HK-2 (cell line): Measurements from ENCODE around the gene LBP.
"Not testable (repeated sequence)": the region's sequence is repeated elsewhere in the genome, so short reads cannot be mapped to it uniquely, and the experiment has no call there.

Source experiments
- DNase-seq: peaks from one replicate; pipeline ENCODE4 v3.0.0-alpha.2; 2018; ENCODE audit not compliant: unreplicated experiment

Gene LBP

DNA sequence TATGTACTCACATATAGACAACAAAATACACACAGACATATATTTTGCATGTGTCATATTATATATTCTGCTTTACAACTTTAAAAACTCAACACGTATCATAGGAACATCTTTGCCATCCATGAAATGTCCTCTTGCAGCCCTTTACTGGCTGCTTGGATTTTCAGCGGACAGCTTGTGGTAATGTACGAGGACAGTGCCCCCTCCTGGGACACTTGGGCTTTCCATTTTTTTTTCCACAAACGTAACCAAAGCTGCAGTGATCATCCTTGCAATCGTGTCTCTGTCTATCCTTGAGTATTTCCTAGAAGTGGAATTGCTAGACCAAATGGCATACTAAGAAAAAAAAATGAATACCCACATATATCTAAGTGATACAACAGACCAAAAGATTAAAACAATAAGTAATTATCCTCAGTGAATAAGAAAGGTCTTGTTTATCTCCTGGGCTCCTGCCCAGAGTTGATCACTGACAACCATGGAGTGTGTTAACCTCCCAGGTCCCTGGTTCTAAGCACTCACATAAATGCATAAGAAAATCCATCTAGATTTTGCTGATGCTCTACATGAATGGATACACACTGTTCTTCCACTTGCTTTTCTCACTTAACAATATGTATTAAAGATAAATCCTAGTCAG, 24.2 kb upstream of the LBP start:
- DNase-seq = peak; percentile 25

DNA sequence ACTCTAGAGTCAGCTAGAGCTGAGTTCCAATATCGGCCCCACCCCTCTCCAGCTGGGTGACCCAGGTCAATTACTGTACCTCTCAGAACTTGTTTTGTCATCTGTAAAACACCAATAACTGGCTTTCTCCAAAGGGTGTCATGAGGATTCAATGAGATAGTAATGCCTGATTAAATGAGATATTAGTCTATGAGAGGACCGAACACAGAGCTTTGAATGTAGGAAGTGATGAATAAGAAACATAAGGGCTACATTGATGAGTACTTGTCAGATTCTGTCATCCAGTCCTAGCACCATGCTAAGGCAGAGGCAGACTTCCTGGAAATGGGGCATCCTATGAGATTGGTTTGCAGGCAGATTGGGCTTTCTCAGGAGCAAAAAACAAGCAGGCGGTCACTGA, 22.1 kb upstream of the LBP start:
- no peak for DNase-seq

DNA sequence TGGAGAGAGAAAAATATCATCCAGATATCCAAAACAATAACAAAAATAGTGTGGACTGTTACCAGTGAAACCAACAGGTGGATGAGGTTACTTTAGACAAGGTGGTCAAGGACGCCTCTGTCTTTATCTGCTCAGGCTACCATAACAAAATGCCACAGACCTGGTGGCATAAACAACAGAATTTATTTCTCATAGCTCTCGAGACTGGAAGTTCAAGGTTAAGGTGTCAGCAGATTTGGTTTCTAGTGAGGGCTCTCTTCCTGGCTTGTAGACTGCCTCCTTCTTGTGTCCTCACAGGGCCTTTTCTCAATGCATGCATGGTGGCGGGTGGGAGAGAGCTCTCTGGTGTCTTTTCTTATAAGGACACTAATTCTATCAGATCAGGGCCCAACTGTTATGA, 21.1 kb upstream of the LBP start:
- DNase-seq = no peak

DNA sequence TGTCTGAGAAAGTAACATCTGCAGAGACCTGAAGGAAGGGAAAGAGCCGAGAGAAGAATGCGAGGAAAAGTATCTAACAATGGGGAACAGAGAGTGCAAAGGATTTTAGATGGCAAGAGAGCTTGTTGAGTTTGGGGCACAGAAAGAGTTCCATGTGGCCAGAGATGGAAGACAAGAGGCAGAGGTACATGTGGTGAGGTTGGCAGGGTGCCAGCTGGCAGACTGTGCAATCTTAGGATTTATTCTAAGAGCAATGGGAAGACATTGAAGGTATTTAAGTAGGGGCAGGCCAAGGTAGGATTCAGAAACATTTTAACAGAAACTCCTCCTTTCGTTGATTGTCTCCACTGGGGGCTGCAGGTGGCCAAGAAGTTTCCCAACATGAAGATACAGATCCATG, 20.4 kb upstream of the LBP start:
- no peak for DNase-seq

DNA sequence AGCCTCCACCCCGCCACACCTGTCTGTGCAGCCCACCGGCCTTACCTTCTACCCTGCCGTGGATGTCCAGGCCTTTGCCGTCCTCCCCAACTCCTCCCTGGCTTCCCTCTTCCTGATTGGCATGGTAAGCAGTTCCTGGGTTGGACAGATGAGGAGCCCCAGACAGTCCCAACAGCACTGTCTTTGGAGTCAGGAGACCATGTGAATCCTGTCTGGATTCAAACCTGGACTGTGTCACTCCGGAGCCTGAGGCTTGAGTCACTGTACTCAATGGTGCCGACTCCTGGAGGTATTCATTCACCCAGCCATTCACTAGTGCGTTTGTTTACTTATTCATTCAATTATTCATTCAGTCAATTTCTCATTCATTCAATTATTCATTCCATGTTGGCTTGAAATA, 20.0 kb upstream of the LBP start:
- no peak for DNase-seq

DNA sequence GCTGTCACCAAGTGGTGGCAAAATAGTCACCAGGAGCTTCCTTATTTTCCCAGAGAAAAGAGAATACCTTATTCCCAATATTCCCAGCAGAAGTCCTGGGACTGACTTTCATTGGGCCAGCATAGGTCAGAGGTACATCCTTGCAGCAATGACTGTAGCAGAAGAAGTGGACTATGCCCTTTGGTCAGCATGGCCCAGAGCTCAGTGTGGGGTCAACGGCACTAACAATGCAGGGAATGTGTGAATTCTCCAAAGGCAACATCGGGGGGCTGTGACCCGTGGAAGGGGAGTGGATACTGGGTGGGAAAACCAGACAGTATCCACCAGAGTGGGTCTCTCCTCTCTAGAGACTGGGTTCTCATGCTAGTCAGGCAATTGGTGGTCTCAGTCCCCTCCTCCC, 15.6 kb upstream of the LBP start:
- DNase-seq = no peak

DNA sequence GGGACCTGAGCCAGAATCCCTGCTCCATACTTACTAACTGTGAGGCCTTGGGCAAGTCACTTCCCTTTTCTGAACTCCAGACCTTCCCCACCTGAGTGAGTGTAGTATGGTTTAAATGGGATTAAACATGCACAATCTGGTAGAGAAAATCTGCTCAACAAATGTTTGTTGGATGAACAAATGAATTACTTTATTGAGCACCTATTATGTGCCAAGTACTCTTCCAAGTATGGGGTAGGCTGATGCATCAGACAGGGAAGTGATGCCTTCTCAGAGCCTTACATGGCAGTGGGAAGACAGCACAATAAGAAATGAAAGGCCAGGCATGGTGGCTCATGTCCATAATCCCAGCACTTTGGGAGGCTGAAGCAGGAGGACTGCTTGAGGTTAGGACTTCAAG, 15.0 kb upstream of the LBP start:
- no peak for DNase-seq

DNA sequence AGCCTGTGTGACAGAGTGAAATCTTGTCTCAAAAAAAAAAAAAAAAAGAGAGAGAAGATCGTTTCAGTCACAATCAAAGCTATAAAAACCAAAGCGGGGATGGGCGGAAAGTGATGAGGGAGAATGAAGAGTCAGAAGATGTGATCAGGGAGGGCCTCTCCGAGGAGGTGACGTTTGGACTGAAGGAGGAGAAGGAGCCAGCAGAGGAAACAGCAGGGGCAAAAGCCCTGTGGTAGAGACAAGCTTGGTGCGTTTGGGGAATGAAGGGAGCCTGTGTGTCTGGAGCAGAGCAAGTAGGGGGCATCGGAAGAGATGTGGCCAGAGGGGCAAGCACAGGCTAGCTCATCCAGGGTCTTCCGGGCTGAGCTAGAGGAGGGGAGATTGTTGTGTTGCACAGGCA, 14.5 kb upstream of the LBP start:
- no peak for DNase-seq

DNA sequence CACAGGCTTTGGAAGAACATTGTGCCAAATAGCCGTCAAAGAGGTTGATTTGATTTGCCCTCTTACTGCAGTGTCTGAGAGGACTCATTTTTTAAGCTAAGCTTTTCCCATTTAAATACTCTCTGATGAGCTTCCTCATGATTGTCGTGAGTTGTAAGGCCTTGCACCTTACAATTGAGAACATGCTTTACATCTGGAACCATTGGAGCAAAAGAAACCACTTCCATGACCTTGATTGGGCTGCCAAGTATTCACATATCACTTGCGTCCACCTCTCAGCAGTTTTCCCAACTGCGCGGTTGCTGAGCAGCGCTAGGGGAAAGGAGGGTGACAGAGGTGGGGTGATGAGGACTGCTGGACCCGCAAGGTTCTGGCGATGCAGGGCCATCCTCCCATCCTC, 12.3 kb upstream of the LBP start:
- no peak for DNase-seq

DNA sequence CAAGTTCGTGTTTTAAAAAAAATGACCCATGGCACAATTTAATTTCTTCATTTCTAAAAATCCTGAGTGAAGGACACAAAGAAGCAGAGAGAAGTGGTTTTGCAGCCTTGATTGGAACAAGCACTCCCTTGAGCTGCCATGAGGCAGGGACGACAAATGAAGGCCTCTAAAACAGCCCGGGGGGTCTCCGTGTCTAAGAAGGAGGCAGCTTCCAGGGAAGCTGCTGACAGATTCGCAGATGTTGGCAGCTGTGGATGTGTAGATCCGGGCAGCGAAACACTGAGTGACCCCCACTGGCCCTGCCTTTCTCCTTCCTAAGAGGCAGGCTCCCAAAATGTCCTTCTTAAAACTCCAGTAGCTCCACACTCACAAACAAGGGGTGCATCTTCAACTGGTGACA, 9.6 kb upstream of the LBP start:
- DNase-seq = no peak

DNA sequence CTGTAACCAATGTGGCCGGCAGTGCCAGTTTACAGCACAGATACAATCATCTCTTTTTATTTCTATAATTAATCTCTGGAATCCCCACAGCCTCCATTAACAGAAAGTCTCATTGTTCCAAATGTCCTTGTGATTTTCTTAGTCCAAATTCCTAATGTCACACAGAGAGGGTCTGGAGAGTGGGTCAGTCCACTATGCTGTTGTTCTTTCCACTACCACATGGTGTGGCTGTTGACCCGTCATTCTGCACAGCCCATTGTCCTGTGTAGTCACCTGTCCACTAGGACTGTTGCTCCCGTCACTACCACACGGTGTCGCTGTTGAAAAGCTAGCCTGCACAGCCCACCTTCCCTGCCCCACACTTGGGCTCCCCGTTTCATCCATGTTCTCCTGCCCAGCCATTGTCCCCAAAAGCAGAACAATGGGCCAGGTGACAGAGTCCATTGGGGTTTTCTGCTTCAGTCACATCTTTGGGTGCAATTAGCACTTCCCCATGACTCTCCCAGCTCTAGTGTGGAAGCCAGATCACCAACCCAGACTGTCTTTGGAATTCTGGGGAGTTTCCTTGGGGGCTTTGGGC, 8.6 kb upstream of the LBP start:
- peak; percentile 32 for DNase-seq

DNA sequence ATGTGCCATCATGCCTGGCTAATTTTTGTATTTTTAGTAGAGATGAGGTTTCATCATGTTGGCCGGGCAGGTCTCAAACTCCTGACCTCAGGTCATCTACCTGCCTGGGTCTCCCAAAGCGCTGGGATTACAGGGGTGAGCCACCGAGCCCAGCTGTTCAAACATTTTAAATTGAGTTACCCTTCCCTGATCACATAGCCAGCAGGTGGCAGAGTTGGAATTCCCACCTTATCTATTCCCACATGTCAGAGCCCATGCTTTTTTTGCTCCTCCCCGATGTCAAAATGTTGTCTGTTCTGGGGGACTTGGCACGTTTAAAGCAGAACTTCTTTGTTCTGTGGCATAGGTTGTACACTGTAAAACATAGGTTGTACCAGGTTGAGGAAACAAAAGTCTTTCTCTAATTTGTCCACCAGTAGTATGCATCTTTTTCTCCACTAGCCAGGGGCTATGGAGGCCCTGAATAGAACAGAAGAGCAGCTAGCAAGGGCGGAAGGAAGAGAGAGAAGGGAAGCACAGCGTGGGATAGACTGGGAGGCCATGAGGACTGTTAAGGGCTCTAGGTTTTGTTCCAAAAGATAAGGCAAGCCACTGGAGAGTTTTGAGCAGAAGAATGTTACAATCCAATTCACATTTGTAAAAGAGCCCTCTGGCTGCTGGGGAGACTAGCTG, 7.3 kb upstream of the LBP start:
- DNase-seq = no peak

DNA sequence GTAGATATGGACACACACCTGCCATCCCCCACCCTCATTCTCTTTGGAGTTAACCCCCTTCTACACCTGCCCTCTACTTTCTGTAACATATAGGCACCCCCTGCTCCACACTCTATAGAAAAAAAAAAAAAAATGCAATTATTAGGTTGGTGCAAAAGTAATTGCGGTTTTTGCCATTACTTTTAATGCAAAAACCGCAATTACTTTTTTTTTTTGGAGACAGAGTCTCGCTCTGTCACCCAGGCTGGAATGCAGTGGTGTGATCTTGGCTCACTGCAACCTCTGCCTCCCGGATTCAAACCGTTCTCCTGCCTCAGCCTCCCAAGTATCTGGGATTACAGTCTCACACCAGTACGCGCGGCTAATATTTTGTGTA, 6.8 kb upstream of the LBP start:
- DNase-seq = not testable (repeated sequence)

DNA sequence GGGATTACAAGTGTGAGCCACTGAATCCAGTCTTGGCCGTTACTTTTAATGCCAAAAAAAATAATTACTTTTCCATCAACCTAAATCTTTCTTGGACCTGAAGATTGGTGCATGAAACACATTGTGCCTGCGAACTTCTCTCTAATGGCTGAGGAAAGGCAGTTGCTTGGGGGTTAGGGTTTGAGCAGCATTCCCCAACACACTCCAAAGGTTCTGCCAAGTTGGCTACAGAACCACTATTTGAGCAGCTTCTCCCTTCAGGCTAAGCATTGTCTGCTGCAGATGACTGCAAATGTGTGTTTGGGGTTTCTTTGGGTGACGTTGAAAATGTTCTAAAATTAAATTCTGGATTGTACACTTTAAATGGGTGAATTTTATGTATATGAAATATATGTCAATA, 6.3 kb upstream of the LBP start:
- no peak for DNase-seq

DNA sequence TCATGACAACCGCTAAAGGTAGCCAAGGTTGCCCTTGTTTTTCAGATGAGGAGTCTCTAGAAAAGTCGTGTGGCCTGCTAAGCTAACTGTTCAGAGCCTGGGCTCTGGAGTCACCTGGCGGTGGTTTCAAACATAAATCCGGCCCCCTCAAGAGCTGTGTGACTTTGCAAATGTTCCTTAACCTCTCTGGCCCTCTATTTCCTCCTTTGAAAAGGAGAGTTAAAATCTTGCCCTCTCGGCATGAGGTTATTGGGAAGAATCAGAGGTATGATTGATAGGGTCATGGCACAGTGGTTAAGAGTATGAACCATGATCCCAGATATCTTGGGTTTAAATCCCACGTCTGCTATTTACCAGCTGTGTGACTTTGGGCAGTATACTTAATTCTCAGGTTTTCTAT, 5.6 kb upstream of the LBP start:
- DNase-seq = no peak

DNA sequence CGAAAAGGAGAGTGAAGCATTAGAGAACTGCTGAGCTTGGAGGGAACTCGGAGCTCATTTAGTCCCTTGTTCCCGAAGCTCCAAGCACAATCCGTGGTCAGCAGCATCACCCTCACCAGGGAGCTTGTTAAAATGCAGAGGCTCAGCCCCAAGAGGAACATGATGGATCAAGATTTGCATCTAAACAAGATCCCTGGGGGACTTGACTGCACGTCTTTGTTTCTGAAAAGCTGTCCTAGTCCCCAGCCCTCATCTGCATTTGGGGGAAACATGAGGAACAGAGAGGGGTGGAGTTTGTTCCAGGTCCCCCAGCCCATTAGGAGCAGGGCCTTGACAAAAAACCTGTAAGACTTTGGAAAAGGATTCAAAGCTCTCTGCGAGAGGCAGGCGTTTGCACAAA, 4.1 kb upstream of the LBP start:
- DNase-seq = no peak

DNA sequence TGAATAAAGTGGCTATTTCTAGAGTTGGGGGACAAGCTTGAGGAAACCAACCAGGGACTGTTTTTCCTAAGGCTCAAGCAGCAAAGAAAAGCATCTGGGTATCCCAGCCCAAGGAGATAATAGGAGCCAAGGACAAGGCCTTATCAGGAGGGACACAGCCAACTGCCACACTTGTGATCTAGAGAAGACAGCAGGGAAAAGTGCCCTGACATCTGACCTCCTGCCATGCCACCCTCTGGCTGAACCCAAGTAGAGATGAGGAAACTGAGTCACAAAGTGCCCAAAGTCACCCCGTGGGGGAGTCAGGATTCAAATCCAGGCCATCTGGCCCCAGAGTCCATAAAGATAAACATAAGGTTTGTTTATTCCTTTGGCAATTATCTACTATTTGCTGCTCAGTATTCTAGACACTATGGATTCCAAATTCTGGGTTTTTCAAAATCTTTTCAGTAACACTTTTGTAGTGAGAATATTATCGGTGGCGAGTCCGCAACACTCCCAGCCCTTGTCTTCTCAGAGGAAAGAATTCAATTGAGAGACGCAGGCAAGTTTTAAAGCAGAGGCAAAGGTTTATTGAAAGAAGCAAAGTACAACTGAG, 3.5 kb upstream of the LBP start:
- no peak for DNase-seq

DNA sequence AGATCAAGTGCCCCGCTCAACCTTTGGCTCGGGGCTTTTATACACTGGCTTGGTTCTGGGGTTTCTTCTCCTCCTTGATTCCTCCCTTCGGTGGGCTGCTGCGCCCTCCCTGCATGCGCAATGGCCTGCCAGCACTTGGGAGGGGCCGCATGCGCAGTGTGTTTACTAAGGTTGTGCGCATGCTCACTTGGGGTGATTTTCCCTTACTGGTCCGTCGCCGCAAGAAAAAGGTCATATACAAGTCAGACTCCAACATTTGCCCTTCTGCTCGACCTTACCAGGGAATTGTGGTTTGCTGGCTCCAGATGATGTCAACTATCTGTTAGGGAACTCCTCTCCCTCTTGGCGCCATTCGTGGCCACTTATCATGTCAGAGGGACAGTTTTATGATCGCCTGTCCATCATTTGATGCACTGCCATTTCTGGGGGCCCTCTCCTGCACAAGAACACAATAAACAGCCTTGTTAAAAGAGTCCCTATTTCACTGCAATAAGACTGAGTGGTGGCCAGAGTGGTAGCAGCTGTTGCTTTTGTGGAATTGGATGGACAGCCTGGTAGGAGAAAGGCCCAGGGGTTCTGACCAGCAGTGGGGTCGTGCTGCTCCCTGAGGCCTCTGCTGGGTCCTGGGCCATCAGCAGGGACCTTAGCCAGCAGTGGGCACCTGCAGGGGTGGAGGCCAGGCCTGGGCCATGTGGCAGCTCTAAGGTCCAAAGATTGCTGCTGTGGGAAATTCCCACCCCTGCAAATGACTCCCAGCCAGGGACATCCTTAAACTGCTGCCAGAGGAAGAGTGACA, 2.8 kb upstream of the LBP start:
- DNase-seq = no peak

DNA sequence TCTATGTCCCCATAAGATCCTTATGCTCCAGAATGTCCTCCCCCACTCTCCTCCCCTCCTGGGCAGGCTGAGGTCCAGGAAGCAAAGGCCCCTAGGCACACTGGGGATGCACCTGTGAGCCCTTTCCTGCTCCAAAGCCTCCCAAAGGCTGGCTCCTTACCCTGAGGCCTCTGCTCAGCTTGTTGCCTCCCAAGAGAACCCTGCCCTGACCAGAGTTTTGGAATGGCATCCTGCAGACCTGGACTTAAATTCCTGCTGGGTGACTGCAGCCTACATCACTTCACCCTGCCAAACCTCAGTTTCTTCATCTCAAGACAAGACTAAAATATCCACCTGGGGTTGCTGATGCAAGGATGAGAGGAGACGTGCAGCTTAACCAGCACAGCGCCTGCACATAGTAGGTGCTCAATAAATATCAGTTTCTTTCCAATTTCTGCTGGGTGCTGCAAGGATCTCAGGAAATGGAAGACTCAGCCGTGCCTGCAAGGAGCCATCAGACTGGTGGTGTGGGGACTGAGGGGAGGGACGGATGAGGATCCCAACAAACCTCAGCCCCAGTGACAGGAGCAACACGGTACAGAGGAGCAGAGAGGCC, 2.1 kb upstream of the LBP start:
- no peak for DNase-seq

DNA sequence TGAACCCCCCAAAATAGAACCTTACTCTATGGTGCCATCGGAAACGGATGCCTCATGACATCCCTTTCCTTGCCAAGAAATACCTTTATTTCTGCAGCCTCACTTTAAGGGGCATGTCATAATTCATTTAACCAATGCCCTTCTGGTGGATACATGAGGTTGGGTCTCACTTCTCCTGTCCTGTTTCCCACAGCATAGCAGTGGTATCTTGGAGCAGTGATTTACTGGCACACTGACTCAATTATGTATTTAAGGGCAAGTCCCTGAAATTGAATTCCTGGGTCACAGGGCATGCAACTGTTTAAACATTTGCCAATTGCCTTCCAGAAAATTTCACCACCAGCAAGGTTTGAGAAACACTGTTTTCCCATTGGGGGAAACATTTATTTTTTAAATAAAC, 639 bp upstream of the LBP start:
- no peak for DNase-seq

DNA sequence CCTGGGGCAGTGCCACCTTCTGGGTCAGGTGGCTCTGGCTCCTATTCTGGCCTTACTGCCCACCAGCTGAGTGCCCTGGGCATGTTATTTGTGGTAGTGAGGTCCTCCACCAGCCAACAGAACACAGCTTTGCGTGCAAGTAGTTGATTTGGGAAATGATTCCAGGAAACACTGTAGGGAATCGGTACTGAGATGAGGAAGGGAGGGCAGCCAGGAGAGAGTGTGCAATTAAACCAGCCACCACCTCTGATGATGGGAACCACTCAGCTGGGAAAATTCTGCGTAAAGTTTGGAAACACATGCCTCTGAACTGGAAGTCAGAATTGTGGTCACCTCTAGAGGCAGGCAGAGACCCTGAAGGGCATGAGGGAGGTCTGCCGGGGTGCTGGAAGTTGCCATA, 459 bp downstream of the LBP start:
- DNase-seq = no peak

DNA sequence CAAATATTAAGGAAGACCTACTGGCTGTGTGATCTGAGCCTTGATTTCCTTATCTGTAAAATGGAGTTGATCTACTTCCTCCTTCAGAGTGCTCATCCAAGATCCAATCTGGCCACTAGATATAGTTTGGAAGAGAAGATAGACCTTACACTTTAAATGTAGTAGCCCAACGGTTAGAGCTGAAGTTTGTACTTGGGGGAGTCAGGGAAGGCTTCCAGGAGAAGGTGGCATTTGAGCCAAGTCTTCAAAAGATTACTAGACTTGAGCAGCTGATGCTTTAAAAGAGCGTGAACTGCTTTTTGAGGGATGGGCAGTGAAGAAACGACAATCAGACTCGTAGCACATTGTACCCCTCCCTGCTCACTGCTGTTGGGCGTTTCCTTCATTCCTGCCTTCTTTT, 3.6 kb downstream of the LBP start:
- DNase-seq = no peak
